ENCODE measurements around the gene ALDH4A1.

DNA sequence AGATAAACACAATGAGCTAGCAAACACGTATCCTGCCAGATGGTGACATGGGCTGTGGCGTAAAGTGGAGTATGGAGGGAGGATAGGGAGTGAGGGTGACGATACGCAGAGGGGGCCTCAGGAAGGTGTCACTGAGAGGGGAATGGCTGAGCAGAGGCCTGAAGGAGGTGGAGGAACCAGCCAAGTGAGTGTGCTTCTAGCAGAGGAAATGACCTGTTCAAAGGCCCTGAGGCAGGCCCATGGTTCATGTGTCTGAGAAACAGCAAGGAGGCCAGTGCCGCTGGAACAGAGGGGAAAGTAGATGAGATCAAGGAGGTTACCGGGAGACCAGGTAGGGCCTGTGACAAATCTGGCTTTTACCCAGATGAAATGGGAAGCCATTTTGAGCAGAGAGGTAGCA, 78.9 kb downstream of the ALDH4A1 start:
- TF ChIP-seq, protein P1, sequence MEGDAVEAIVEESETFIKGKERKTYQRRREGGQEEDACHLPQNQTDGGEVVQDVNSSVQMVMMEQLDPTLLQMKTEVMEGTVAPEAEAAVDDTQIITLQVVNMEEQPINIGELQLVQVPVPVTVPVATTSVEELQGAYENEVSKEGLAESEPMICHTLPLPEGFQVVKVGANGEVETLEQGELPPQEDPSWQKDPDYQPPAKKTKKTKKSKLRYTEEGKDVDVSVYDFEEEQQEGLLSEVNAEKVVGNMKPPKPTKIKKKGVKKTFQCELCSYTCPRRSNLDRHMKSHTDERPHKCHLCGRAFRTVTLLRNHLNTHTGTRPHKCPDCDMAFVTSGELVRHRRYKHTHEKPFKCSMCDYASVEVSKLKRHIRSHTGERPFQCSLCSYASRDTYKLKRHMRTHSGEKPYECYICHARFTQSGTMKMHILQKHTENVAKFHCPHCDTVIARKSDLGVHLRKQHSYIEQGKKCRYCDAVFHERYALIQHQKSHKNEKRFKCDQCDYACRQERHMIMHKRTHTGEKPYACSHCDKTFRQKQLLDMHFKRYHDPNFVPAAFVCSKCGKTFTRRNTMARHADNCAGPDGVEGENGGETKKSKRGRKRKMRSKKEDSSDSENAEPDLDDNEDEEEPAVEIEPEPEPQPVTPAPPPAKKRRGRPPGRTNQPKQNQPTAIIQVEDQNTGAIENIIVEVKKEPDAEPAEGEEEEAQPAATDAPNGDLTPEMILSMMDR (IDR thresholded peaks at IDR 0.05), result no peak
- TF ChIP-seq, protein P2, sequence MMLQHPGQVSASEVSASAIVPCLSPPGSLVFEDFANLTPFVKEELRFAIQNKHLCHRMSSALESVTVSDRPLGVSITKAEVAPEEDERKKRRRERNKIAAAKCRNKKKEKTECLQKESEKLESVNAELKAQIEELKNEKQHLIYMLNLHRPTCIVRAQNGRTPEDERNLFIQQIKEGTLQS (CRISPR knock-in tag; conservative IDR thresholded peaks at IDR 0.05), result no peak
- no peak for TF ChIP-seq CREB1 (CRISPR knock-in tag; IDR thresholded peaks at IDR 0.05)
- TF ChIP-seq ETV6 (CRISPR knock-in tag; IDR thresholded peaks at IDR 0.05), result no peak
- TF ChIP-seq, protein P3, sequence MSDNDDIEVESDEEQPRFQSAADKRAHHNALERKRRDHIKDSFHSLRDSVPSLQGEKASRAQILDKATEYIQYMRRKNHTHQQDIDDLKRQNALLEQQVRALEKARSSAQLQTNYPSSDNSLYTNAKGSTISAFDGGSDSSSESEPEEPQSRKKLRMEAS (CRISPR knock-in tag; IDR thresholded peaks at IDR 0.05), result no peak
